GM21619 (cell line): ENCODE results near the gene NPR1.
A peak's percentile ranks its signal among the peaks of the same experiment; 100 is the strongest.
"Not testable (repeated sequence)": the region's sequence is repeated elsewhere in the genome, so short reads cannot be mapped to it uniquely, and the experiment has no call there.

Experiments used
- ATAC-seq: cut with Tn5 transposase; IDR thresholded peaks from one replicate; pipeline ENCODE4 v1.9.1; 2021; ENCODE audit not compliant: unreplicated experiment

NPR1 gene

DNA sequence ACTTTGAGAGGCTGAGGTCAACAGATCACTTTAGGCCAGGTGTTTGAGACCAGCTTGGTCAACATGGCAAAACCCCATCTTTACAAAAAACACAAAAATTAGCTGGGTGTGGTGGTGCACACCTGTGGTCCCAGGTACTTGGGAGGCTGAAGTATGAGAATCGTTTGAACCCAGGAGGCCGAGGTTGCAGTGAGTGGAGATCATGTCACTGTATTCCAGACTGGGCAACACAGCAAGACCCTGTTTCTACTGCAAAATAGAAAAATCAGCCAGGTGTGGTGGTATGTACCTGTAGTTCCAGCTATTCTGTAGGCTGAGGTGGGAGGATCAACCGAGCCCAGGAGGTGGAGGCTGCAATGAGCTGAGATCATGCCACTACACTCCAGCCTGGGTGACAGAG is 45.2 kb downstream of the NPR1 start:
- ATAC-seq, result no peak

GRCh38 chr1:153724634-153725033 is 46.1 kb downstream of the NPR1 start:
- not testable (repeated sequence) for ATAC-seq

DNA sequence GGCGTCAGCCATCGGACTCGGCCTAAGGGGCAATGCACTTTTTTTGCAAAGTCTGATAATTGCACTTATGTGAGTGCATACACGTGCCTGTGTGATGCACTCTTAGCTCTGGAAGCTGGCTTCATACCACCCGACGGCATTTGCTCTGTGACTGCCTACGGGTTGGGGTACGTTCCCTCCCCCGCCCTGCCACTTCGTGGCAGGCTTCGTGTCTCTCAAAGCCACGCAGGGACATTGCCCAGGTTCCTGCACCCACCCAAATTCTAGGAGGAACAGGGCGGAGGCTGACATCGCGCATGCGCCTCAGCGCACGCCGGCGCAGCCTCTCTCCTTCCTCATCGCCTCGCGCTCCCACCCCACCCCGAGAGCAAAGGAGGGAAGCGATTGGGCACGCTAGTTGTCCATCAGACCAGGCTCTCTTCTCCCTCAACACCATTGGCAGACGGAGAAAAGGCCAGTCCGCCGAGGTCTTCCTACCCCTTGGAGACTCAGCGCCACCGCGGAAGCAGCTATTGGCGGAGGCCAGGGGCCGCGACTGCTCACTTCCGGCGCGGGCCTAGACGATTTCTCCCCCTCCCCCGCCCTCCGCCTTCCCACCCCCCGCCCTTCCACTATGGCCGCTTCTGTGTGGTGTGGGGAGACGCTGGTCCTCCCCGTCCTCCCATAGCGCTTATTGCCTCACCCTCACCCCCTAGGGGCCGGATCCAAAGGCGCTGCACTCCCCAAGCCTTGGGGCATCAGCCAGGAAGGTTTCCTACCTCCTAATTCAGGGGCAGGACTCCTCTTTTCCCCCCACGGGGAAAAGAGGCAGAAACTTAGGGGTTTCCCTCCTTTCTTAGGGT is 49.2 kb downstream of the NPR1 start, which contains the start of gene INTS3:
INTS3 (plus strand) TSS at position 588 of the 842 bp plus-strand sequence. CDS start 585 bp downstream, outside the sequence.
- ATAC-seq, result peak; percentile 91

DNA sequence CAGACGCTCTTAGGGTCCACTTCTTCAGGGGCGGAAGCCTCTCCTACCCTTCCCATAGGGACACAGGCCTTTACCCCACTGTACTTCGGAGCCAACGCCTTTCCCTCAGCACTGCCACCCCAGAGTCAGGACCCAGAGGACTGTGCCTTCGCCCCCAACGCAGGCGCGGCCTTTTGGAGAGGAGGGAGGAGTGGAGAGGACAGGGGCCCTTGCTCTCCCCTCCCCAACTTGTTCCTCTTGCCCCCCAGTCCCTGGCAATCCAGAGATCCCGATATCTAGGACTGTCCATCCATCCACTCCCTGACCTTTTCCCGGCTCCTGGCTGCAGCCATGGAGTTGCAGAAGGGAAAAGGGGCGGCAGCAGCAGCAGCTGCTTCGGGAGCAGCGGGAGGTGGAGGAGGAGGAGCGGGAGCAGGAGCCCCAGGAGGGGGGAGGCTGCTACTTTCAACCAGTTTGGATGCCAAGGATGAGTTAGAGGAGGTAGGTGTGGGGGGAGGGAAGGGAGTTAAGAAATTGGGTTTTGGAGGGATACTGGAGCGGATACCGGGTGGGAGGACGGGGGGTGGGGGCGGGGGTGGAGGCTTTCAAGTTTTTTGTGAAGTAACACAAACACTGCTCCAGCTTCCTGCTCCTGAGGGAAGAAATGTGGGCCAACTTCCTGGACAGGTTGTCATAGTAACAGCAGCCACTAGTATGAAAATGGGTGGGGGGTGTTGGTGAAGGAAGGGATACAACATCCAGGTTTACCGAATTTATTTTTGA is 50.0 kb downstream of the NPR1 start:
- no peak for ATAC-seq

DNA sequence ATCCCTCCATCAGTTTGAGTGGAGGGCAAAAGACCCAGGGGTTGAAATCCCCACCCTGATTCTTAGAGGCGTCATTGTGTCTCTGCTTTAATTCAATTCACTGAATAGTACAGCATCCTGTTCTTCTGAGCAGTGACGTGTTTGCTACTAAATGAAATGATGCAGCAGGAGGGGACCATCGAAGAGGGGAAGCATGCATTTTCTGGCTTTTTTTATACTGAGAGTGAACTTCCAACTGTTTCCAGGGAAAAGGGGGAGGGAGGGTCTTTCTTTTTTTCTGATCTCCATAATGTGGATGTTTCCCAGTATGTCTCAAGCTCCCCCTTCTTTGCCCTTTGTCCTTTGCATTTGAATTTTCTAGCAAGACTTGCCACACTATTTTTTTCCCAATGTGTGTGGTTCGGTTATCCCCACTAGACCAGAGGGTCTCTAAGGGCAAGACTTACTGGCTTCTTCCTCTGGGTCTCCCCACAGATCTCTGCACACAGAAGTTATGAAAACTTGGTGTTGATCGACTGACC is 52.0 kb downstream of the NPR1 start:
- no peak for ATAC-seq

DNA sequence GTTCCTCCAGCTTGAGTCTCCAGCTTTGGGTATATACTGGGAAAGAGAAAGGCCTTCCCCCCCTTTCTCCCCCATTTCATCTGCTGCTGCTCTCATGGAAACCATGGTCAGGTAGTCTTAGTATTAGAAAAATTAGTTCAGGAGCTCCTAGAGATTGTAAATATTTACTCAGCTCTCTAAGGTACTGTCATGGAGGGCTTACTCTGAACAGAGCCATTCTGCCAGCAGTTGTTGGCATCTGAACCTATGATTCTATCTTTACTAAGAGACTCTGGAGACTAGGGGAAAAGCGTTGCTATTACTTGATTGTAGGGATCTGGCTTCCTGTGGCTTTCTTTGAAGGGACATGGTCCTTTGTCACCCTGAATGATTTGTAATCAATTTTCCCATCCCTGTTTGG is 55.5 kb downstream of the NPR1 start:
- ATAC-seq, result no peak

DNA sequence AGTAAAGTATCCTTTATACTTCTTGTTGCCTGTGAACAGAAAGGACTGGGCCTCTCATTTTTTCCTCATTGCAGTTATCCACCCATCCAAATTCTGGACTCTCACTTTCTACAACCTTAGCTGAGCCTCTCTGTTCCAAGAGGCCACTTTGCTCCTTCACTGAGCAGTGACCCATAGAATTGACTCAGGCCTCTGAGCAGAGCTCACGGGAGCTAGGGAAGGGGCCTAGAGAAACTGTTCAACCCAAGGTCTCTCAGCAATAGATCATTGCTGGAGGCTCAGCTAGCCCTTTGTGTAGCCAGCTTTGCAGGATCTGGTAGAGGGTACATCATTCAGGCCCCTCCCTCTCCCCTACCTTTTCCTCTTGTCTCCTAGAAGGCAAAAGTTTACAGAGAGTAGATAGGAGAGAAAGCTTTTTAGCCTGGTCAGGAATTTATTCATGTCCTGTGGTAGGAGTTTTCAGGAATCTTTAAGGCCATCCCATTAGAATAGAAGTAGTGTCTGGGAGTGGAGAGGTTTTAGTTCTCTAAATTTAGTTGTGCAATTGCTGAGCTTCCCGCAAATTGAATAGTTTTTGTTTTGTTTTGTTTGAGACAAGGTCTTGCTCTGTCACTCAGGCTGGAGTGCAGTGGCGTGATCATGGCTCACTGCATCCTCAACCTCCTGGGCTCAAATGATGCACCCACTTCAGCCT is 56.1 kb downstream of the NPR1 start:
- ATAC-seq, result no peak

DNA sequence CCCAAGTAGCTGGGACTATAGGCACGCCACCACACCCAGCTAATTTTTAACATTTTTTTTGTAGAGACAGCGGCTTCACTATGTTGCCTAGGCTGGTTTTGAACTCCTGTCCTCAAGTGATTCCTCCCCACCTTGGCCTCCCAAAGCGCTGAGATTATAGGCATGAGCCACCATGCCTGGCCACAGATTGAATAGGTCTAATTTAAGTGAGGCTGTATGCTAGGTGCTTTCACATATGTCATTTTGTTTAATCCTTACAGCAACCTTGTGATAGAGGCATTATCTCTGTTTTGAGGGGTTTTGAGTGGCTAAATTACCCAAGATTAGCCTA is 56.6 kb downstream of the NPR1 start:
- no peak for ATAC-seq

GRCh38 chr1:153741986-153742385 is 63.5 kb downstream of the NPR1 start:
- no peak for ATAC-seq

- peak; percentile 67 for ATAC-seq
Observed at GRCh38 chr1:153742411-153743142, 64.1 kb downstream of the NPR1 start.
